HepG2 (cell line): ENCODE results near the gene HSD17B8. TPM values are rescaled to one million over a fixed set of nuclear protein-coding genes. Genes with fewer than 3 reads are reported as not detected.

ENCODE experiments used
- ARID3A ChIP-seq: IDR thresholded peaks from 2 replicates; pipeline ENCODE4 v1.6.1; 2012; ENCODE audit warnings: low read depth, low read length, improper control_type of control experiment
- ESRRA ChIP-seq: sonication (generic); formaldehyde crosslinking; IDR thresholded peaks from 2 replicates; pipeline ENCODE4 v1.5.1; 2020; ENCODE audit warnings: mild to moderate bottlenecking, low read depth, missing genetic modification reagents
- GATAD2A ChIP-seq: IDR thresholded peaks from 2 replicates; pipeline ENCODE4 v1.6.1; 2016
- HNF4G ChIP-seq, 2 experiments: sonication (generic) in 1 of 2; formaldehyde crosslinking in 1 of 2; IDR thresholded peaks; 2 replicates each; pipeline versions ENCODE4 v1.4.0 to v1.6.1; 2011 to 2020; ENCODE audit warnings: borderline replicate concordance in 2 of 2, low read depth in 2 of 2, mild to moderate bottlenecking in 2 of 2, low read length in 1 of 2, missing genetic modification reagents in 1 of 2, moderate library complexity in 1 of 2
- MAZ ChIP-seq, 2 experiments: sonication (generic) in 1 of 2; formaldehyde crosslinking in 1 of 2; IDR thresholded peaks; 2 replicates each; pipeline versions ENCODE4 v1.5.0 to v1.6.1; 2012 to 2020; ENCODE audit warnings: low read depth in 2 of 2, mild to moderate bottlenecking in 2 of 2, borderline replicate concordance in 1 of 2, improper control_type of control experiment in 1 of 2, low read length in 1 of 2, missing genetic modification reagents in 1 of 2, moderate library complexity in 1 of 2
- MEIS1 ChIP-seq: sonication (generic); formaldehyde crosslinking; IDR thresholded peaks from 2 replicates; pipeline ENCODE4 v1.9.0; 2021; ENCODE audit warnings: mild to moderate bottlenecking, missing genetic modification reagents, moderate library complexity, borderline replicate concordance
- MYNN ChIP-seq: sonication (generic); formaldehyde crosslinking; IDR thresholded peaks from 2 replicates; pipeline ENCODE4 v1.4.0; 2020; ENCODE audit warnings: mild to moderate bottlenecking, low read depth, missing genetic modification reagents
- ZBTB26 ChIP-seq: IDR thresholded peaks from 2 replicates; pipeline ENCODE4 v1.6.1; 2016; ENCODE audit warnings: missing compliant biosample characterization, missing genetic modification reagents, borderline replicate concordance
- ZNF333 ChIP-seq: sonication (generic); formaldehyde crosslinking; IDR thresholded peaks from 2 replicates; pipeline ENCODE4 v1.4.0; 2020; ENCODE audit warnings: mild to moderate bottlenecking, missing genetic modification reagents, borderline replicate concordance
- ZNF574 ChIP-seq: sonication (generic); formaldehyde crosslinking; IDR thresholded peaks from 2 replicates; pipeline ENCODE4 v1.4.0; 2020; ENCODE audit warnings: missing genetic modification reagents
- ZNF597 ChIP-seq: sonication (generic); formaldehyde crosslinking; IDR thresholded peaks from 2 replicates; pipeline ENCODE4 v1.5.0; 2020; ENCODE audit warnings: missing genetic modification reagents
- ZNF7 ChIP-seq: IDR thresholded peaks from 2 replicates; pipeline ENCODE4 v1.6.1; 2016; ENCODE audit warnings: missing biosample characterization, missing genetic modification reagents
- ZNF709 ChIP-seq: sonication (generic); formaldehyde crosslinking; IDR thresholded peaks from 2 replicates; pipeline ENCODE4 v1.5.0; 2020; ENCODE audit warnings: mild to moderate bottlenecking, missing genetic modification reagents
- ZNF782 ChIP-seq: sonication (generic); formaldehyde crosslinking; IDR thresholded peaks from 2 replicates; pipeline ENCODE4 v1.4.0; 2020; ENCODE audit warnings: missing genetic modification reagents, mild to moderate bottlenecking, borderline replicate concordance
- polyA plus RNA-seq, 8 experiments: library from polyadenylated mRNA; depleted of rRNA in 3 of 8; stranded (reverse) in 7 of 8; unstranded in 1 of 8; fragments of >200 nt; fragmentation: Illumina TruSeq in 4 of 8; extraction: Trizol in 4 of 8; gene quantifications; 2 replicates each; pipeline versions ENCODE4 v1.2.1 to v1.2.3, GENCODE V29; 2011 to 2016; ENCODE audit warnings: low read depth in 4 of 8, missing spikeins in 1 of 8, mixed read lengths in 1 of 8; ENCODE audit not compliant: insufficient read depth in 1 of 8
- total RNA-seq, 5 experiments: library from RNA; depleted of rRNA; stranded (reverse); fragments of >200 nt; fragmentation: Illumina TruSeq; extraction: Trizol; gene quantifications; 2 replicates each; pipeline ENCODE4 v1.2.3, GENCODE V29; 2016; ENCODE audit warnings: low read depth in 1 of 5
- TF ChIP-seq, protein P1 (sequence below): sonication (generic); formaldehyde crosslinking; IDR thresholded peaks from 2 replicates; pipeline ENCODE4 v1.5.0; 2020; ENCODE audit warnings: mild to moderate bottlenecking, missing genetic modification reagents, borderline replicate concordance

The HSD17B8 gene
- total and polyA plus RNA-seq, 2 of the 13 experiments (the other 11 are each of a cell fraction or from before 2014, with no cell fraction given), result 12.6 to 20.1 TPM

DNA sequence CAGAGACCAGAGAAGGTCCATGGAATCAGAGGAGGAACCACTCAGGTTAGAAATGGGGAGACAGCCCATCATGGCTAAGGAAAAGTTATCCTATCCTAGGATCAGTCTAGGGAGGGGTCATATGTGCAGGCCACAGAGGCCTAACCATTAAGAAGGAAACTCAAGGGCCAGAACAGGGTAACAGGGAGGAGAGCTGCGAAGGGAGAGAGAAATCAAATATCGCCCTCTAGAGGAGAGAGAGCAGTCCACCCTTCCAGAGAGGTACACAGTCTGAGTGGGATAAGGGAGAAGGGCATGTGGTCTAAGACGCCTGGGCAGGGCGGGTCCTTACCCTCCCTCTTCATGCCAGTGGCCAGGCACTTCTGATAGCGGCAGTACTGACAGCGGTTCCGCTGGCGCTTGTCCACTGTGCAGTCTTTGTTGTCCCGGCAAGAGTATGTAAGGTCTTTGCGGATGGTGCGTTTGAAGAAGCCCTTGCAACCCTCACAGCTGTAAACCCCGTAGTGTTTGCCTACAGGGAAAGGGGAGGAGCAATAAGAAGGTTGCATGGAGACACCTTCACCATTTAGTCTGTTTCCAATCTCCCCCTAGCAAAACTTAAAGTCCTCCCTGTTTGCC, 6.9 kb upstream of the HSD17B8 start (continued):
- TF ChIP-seq, protein P1, sequence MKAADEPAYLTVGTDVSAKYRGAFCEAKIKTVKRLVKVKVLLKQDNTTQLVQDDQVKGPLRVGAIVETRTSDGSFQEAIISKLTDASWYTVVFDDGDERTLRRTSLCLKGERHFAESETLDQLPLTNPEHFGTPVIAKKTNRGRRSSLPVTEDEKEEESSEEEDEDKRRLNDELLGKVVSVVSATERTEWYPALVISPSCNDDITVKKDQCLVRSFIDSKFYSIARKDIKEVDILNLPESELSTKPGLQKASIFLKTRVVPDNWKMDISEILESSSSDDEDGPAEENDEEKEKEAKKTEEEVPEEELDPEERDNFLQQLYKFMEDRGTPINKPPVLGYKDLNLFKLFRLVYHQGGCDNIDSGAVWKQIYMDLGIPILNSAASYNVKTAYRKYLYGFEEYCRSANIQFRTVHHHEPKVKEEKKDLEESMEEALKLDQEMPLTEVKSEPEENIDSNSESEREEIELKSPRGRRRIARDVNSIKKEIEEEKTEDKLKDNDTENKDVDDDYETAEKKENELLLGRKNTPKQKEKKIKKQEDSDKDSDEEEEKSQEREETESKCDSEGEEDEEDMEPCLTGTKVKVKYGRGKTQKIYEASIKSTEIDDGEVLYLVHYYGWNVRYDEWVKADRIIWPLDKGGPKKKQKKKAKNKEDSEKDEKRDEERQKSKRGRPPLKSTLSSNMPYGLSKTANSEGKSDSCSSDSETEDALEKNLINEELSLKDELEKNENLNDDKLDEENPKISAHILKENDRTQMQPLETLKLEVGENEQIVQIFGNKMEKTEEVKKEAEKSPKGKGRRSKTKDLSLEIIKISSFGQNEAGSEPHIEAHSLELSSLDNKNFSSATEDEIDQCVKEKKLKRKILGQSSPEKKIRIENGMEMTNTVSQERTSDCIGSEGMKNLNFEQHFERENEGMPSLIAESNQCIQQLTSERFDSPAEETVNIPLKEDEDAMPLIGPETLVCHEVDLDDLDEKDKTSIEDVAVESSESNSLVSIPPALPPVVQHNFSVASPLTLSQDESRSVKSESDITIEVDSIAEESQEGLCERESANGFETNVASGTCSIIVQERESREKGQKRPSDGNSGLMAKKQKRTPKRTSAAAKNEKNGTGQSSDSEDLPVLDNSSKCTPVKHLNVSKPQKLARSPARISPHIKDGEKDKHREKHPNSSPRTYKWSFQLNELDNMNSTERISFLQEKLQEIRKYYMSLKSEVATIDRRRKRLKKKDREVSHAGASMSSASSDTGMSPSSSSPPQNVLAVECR, result 0 out of 2 replicates have a peak, but pooled peaks have one; percentile 0
- TF ChIP-seq GATAD2A (CRISPR knock-in tag) (peak; percentile 64), ZNF597 (CRISPR knock-in tag) (no peak), MEIS1 (CRISPR knock-in tag) (no peak), ESRRA (0 out of 2 replicates have a peak, but pooled peaks have one; percentile 27), ZNF7 (CRISPR knock-in tag) (no peak), ZNF782 (CRISPR knock-in tag) (0 out of 2 replicates have a peak, but pooled peaks have one; percentile 37), ARID3A (0 out of 2 replicates have a peak, but pooled peaks have one; percentile 40), ZNF574 (CRISPR knock-in tag) (peak; percentile 56; the same call in 1 of the 2 replicates), HNF4G (IDR thresholded peaks at IDR 0.05; ENCODE audit: borderline replicate concordance, low read depth, low read length) (no peak), HNF4G (CRISPR knock-in tag; IDR thresholded peaks at IDR 0.05; ENCODE audit: borderline replicate concordance, low read depth) (0 out of 2 replicates have a peak, but pooled peaks have one; percentile 25), MAZ (IDR thresholded peaks at IDR 0.05; ENCODE audit: borderline replicate concordance, low read depth, low read length) (0 out of 2 replicates have a peak, but pooled peaks have one; percentile 41), MAZ (CRISPR knock-in tag; IDR thresholded peaks at IDR 0.05; ENCODE audit: low read depth) (0 out of 2 replicates have a peak, but pooled peaks have one; percentile 19), ZBTB26 (CRISPR knock-in tag) (0 out of 2 replicates have a peak, but pooled peaks have one; percentile 10), ZNF333 (CRISPR knock-in tag) (no peak), MYNN (CRISPR knock-in tag) (0 out of 2 replicates have a peak, but pooled peaks have one; percentile 31), ZNF709 (no peak)
